Adrenal gland (tissue), 12 donors: ENCODE measurements around the gene SORCS3. TPM values are rescaled to one million over a fixed set of nuclear protein-coding genes. Genes with fewer than 3 reads are reported as not detected.

Source experiments
- DNase-seq, 7 donors: peaks; one replicate each; pipeline ENCODE4 v3.0.0-alpha.2; 2019 to 2020
- H3K27ac ChIP-seq, 5 donors: fragments of 200-600 bp; sonication (generic) in 4 of 5; 1 replicate in 3 of 5; 2 replicates in 2 of 5; pipeline versions ENCODE4 v1.5.1 to v1.8.0; 2016 to 2020; ENCODE audit warnings: mild to moderate bottlenecking in 1 of 5
- H3K27me3 ChIP-seq: fragments of 200-600 bp; 2 replicates; pipeline ENCODE4 v1.8.0; 2021
- H3K36me3 ChIP-seq, 2 donors: fragments of 200-600 bp; replicated peaks in 1 of 2; 1 replicate in 1 of 2; 2 replicates in 1 of 2; pipeline versions ENCODE4 v1.5.1 to v1.8.0; 2018 to 2022
- H3K4me1 ChIP-seq, 2 donors: fragments of 200-600 bp; replicated peaks in 1 of 2; 1 replicate in 1 of 2; 2 replicates in 1 of 2; pipeline versions ENCODE4 v1.5.1 to v1.8.0; 2018 to 2021
- H3K4me3 ChIP-seq, 4 donors: fragments of 200-600 bp; sonication (generic) in 3 of 4; one replicate each; pipeline ENCODE4 v1.5.1; 2016 to 2018
- H3K9me3 ChIP-seq, 3 donors: fragments of 200-600 bp; sonication (generic) in 1 of 3; replicated peaks in 1 of 3; 1 replicate in 2 of 3; 2 replicates in 1 of 3; pipeline versions ENCODE4 v1.5.1 to v1.8.0; 2016 to 2021
- CTCF ChIP-seq, 6 experiments: fragments of 450-650 bp in 4 of 6; fragments of 200-600 bp in 2 of 6; sonication (generic) in 1 of 6; IDR thresholded peaks; 1 replicate in 5 of 6; 2 replicates in 1 of 6; pipeline versions ENCODE4 v1.5.1 to v1.8.0; 2016 to 2021; ENCODE audit warnings: antibody characterized with exemption in 6 of 6, mild to moderate bottlenecking in 2 of 6, moderate library complexity in 1 of 6
- POLR2A ChIP-seq, 2 donors: fragments of 450-650 bp; IDR thresholded peaks; one replicate each; pipeline ENCODE4 v1.6.1; 2017; ENCODE audit warnings: antibody characterized with exemption in 2 of 2, mild to moderate bottlenecking in 2 of 2, moderate library complexity in 1 of 2
- WGBS, 4 donors: extraction: QIAGEN DNeasy Blood & Tissue Kit in 2 of 4; methylation state at CpG; one replicate each; pipeline versions ENCODE4 v1.1.5 to v1.1.7; 2013 to 2017; 5-methylcytosine and 5-hydroxymethylcytosine counted together
- intact Hi-C, 2 donors: fragments of 100-400 bp; cut with DNase I; formaldehyde crosslinking; loops; one replicate each; pipeline versions ENCODE4 v1.14.1 to v1.15.0; 2022 to 2023
- polyA plus RNA-seq, 3 donors: library from polyadenylated mRNA; stranded (reverse); fragments of 200-250 nt in 2 of 3; fragments of 350-450 nt in 1 of 3; fragmentation: Illumina TruSeq in 1 of 3; extraction: RNeasy Lipid Tissue Mini Kit (QIAGEN cat#74804) in 1 of 3; gene quantifications; one replicate each; pipeline ENCODE4 v1.2.3, GENCODE V29; 2013 to 2014
- total RNA-seq, 9 donors: library from RNA; depleted of rRNA in 4 of 9; stranded (reverse); fragments of >200 nt in 4 of 9; fragments of 120-200 nt in 1 of 9; fragmentation: NEBNext Ultra II Directional in 1 of 9; extraction: Animal tissue kit (Norgen Biotek cat#: 25700) in 1 of 9; gene quantifications; one replicate each; pipeline versions ENCODE4 v1.1.0 to v1.2.4, GENCODE V29; 2013 to 2023
- donor health status: healthy with polysubstance abuse.
- donor health status: Bipolar disorder and iron deficiency.
- donor health status: DM: yes; HTN: yes; CAD: no.
- donor health status: DM: no; HTN: no; CAD: no.
- donor health status: DM: no; HTN: no; CAD: no.
- donor health status: DM: yes; HTN: yes; CAD: no.

Gene SORCS3
- total and polyA plus RNA-seq, 12 donors: 0.22 to 3.4 (median 1.2) TPM; not detected in 2

- Histone ChIP-seq H3K4me1 (no peaks in the 10 kb centered on the region), H3K27ac (no peak overlapping the region), H3K27me3 (no peaks in the 10 kb centered on the region), H3K9me3 (no peaks in the 10 kb centered on the region), H3K36me3 (no peaks in the 10 kb centered on the region), H3K4me3 (no peak overlapping the region)
- WGBS, 4 donors: 45 to 55% (median 52%) methylated on average over 6 of the region's 6 CpGs
- intact Hi-C loops: no loop called here
- no peak for DNase-seq
- TF ChIP-seq POLR2A (IDR thresholded peaks at IDR 0.05): no peak
- no peak for TF ChIP-seq CTCF (IDR thresholded peaks at IDR 0.05)
These were observed 556.7 kb downstream of the SORCS3 start for GRCh38 chr10:105197598-105198364.

GRCh38 chr10:105206616-105207015 lies 565.5 kb downstream of the SORCS3 start:
- H3K27me3 ChIP-seq: no peaks in the 10 kb centered on the region
- no peak overlapping the region for H3K4me3 ChIP-seq
- no peaks in the 10 kb centered on the region for H3K4me1 ChIP-seq
- no peak for TF ChIP-seq CTCF (IDR thresholded peaks at IDR 0.05)
- TF ChIP-seq POLR2A (IDR thresholded peaks at IDR 0.05): no peak
- no peaks in the 10 kb centered on the region for H3K9me3 ChIP-seq
- H3K36me3 ChIP-seq: no peaks in the 10 kb centered on the region
- DNase-seq: no peak
- no peak overlapping the region for H3K27ac ChIP-seq
- intact Hi-C loops: no loop called here

- Histone ChIP-seq H3K27me3 (no peaks in the 10 kb centered on the region), H3K27ac (no peak overlapping the region), H3K4me1 (no peaks in the 10 kb centered on the region), H3K4me3 (no peak overlapping the region), H3K9me3 (no peaks in the 10 kb centered on the region), H3K36me3 (no peaks in the 10 kb centered on the region)
- no peak for DNase-seq
- intact Hi-C loops: no loop called here
- TF ChIP-seq CTCF (IDR thresholded peaks at IDR 0.05) (no peak), POLR2A (IDR thresholded peaks at IDR 0.05) (no peak)
- 37 to 52% (median 44%) methylated on average over 4 of the region's 4 CpGs for WGBS, 4 donors
These were observed 566.4 kb downstream of the SORCS3 start for GRCh38 chr10:105207476-105207995.

- H3K4me3 ChIP-seq: no peak overlapping the region
- intact Hi-C loops: no loop called here
- TF ChIP-seq POLR2A (IDR thresholded peaks at IDR 0.05) (no peak), CTCF (IDR thresholded peaks at IDR 0.05) (no peak)
- no peaks in the 10 kb centered on the region for H3K27me3 ChIP-seq
- H3K9me3 ChIP-seq: no peaks in the 10 kb centered on the region
- H3K4me1 ChIP-seq: no peaks in the 10 kb centered on the region
- H3K36me3 ChIP-seq: no peaks in the 10 kb centered on the region
- H3K27ac ChIP-seq: no peak overlapping the region
- WGBS, 4 donors: 75 to 78% (median 77%) methylated on average over 2 of the region's 2 CpGs
- DNase-seq: no peak
These were observed 569.5 kb downstream of the SORCS3 start for GRCh38 chr10:105210546-105210945.
